ENCODE results near the gene MKLN1. TPM values are rescaled to one million over a fixed set of nuclear protein-coding genes. Genes with fewer than 3 reads are reported as not detected.

Gene MKLN1
- total and polyA plus RNA-seq, 2 donors from 2014 or later: 24.4 to 77.0 TPM

DNA sequence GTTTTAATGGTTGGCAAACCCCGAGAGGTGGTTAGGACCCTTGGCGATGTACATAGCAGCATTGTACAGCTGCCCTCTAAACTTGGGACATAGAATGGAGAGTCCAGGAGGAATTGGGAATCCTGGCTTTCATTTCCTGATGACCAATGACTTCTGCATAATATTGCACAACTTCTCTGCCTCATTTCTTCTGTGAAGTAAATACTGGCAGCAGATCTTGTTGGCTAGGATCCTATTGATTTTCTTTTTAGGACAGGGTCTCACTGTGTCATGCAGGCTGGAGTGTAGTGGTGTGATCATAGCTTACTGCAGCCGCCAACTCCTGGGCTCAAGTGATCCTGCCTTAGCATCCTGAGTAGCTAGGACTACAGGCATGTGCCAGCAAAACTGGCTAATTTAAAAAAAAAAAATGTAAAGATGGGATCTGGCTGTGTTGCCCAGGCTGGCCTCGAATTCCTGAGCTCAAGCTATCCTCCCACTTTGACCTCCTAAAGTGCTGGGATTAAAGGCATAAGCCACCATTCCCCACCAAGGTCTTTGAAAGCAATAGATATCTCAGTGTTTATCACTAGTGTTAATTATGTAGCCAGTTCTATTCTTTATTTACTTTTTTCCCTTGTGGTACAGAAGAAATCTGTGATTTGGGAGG, 170.7 kb downstream of the MKLN1 start:
- H3K9ac ChIP-seq (ENCODE audit: low read length in 3 of 3): no peak overlapping the region
- DNase-seq (no peak), FAIRE-seq (no peak)
- peaks cover 0 to 10% (median 6%) of the 10 kb centered on the region in 3 donors for H3K36me3 ChIP-seq (ENCODE audit: control insufficient read depth in 2 of 3, insufficient read depth in 3 of 3, low read length in 3 of 3)
- no peaks in the 10 kb centered on the region for H3K27me3 ChIP-seq (ENCODE audit: control insufficient read depth, insufficient read depth, low read length)
- no peak overlapping the region for H3K27ac ChIP-seq (ENCODE audit: low read depth in 2 of 2, low read length in 2 of 2)
- peaks cover 0 to 8% (median 5%) of the 10 kb centered on the region in 3 donors for H3K4me1 ChIP-seq (ENCODE audit: control insufficient read depth in 2 of 3, insufficient read depth in 2 of 3, low read depth in 1 of 3, low read length in 3 of 3)
- H3K9me3 ChIP-seq (ENCODE audit: control insufficient read depth in 2 of 3, insufficient read depth in 1 of 3, low read length in 3 of 3): no peaks in the 10 kb centered on the region
- TF ChIP-seq, protein P1, sequence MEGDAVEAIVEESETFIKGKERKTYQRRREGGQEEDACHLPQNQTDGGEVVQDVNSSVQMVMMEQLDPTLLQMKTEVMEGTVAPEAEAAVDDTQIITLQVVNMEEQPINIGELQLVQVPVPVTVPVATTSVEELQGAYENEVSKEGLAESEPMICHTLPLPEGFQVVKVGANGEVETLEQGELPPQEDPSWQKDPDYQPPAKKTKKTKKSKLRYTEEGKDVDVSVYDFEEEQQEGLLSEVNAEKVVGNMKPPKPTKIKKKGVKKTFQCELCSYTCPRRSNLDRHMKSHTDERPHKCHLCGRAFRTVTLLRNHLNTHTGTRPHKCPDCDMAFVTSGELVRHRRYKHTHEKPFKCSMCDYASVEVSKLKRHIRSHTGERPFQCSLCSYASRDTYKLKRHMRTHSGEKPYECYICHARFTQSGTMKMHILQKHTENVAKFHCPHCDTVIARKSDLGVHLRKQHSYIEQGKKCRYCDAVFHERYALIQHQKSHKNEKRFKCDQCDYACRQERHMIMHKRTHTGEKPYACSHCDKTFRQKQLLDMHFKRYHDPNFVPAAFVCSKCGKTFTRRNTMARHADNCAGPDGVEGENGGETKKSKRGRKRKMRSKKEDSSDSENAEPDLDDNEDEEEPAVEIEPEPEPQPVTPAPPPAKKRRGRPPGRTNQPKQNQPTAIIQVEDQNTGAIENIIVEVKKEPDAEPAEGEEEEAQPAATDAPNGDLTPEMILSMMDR (IDR thresholded peaks at IDR 0.05; ENCODE audit: borderline replicate concordance, extremely low read depth, insufficient read depth): no peak
- no peak overlapping the region for H3K4me3 ChIP-seq (ENCODE audit: low read length in 3 of 3)
- intact Hi-C loops (cut with DNase I): no loop called here

DNA sequence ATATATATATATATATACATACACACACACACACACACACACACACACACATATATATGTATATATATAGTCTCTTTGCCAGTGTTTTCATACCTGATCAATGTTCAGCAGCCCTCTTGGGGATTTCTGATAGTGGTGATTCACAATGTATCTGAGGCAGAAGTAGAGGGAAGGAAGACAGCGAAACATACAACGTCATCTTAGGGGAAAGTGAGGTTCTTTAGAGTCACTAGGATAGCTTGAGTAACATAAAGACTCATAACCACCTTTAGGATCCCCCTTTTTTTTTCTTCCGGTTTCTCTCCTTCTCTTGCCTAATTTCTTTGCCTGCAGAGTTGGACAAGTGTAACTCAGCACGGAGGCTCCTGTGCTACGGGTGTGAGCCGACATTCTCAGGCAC, 172.1 kb downstream of the MKLN1 start:
- no peak overlapping the region for H3K4me3 ChIP-seq (ENCODE audit: low read length in 3 of 3)
- intact Hi-C loops (cut with DNase I): loop anchor here (10.0 kb wide), 1 partner anchor 155 kb away; no protein-coding TSS in a partner anchor

DNA sequence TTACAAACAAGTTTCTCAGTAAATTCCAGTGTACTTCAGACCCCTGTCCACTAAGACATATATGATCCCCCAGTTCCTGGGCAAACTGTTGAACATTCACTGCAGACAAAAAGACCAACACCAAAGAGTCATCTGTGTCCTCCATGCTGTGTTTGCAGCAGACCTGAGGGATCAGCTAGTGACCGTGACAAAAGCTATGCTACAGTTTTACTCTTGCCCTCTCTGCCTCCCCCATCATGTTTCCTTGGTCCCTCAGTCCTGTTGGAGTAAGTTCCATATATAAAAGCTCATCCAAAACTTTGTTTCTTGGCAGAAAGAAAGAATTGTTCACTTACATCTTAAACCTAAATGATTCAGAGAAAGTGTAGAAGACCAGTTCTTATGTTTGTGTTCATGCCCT, 172.7 kb downstream of the MKLN1 start:
- H3K4me1 ChIP-seq (ENCODE audit: control insufficient read depth in 2 of 3, insufficient read depth in 2 of 3, low read depth in 1 of 3, low read length in 3 of 3): peaks cover 0 to 20% (median 14%) of the 10 kb centered on the region in 3 donors
- H3K4me3 ChIP-seq (ENCODE audit: low read length in 3 of 3): no peak overlapping the region
- H3K27ac ChIP-seq (ENCODE audit: low read depth in 2 of 2, low read length in 2 of 2): no peak overlapping the region
- H3K9ac ChIP-seq (ENCODE audit: low read length in 3 of 3): no peak overlapping the region
- peaks cover 2 to 10% (median 10%) of the 10 kb centered on the region in 3 donors for H3K36me3 ChIP-seq (ENCODE audit: control insufficient read depth in 2 of 3, insufficient read depth in 3 of 3, low read length in 3 of 3)
- intact Hi-C loops (cut with DNase I): loop anchor here (10.0 kb wide), 1 partner anchor 154 kb away; no protein-coding TSS in a partner anchor
- H3K27me3 ChIP-seq (ENCODE audit: control insufficient read depth, insufficient read depth, low read length): no peaks in the 10 kb centered on the region
- H3K9me3 ChIP-seq (ENCODE audit: control insufficient read depth in 2 of 3, insufficient read depth in 1 of 3, low read length in 3 of 3): no peaks in the 10 kb centered on the region
- DNase-seq (no peak), FAIRE-seq (no peak)
- TF ChIP-seq, protein P1 (IDR thresholded peaks at IDR 0.05; ENCODE audit: borderline replicate concordance, extremely low read depth, insufficient read depth): no peak

More for the DNA sequence above, 172.1 kb downstream of the MKLN1 start:
- H3K27ac ChIP-seq (ENCODE audit: low read depth in 2 of 2, low read length in 2 of 2): no peak overlapping the region
- H3K36me3 ChIP-seq (ENCODE audit: control insufficient read depth in 2 of 3, insufficient read depth in 3 of 3, low read length in 3 of 3): peaks cover 2 to 10% (median 10%) of the 10 kb centered on the region in 3 donors
- FAIRE-seq (no peak), DNase-seq (no peak)
- TF ChIP-seq, protein P1 (IDR thresholded peaks at IDR 0.05; ENCODE audit: borderline replicate concordance, extremely low read depth, insufficient read depth): no peak
- H3K9ac ChIP-seq (ENCODE audit: low read length in 3 of 3): no peak overlapping the region
- peaks cover 0 to 19% (median 14%) of the 10 kb centered on the region in 3 donors for H3K4me1 ChIP-seq (ENCODE audit: control insufficient read depth in 2 of 3, insufficient read depth in 2 of 3, low read depth in 1 of 3, low read length in 3 of 3)
- no peaks in the 10 kb centered on the region for H3K9me3 ChIP-seq (ENCODE audit: control insufficient read depth in 2 of 3, insufficient read depth in 1 of 3, low read length in 3 of 3)
- H3K27me3 ChIP-seq (ENCODE audit: control insufficient read depth, insufficient read depth, low read length): no peaks in the 10 kb centered on the region
